ENCODE measurements around the gene FRY. TPM values are rescaled to one million over a fixed set of nuclear protein-coding genes. Genes with fewer than 3 reads are reported as not detected.

Gene FRY
- total RNA-seq, 1 donor, result 12.5 TPM

DNA sequence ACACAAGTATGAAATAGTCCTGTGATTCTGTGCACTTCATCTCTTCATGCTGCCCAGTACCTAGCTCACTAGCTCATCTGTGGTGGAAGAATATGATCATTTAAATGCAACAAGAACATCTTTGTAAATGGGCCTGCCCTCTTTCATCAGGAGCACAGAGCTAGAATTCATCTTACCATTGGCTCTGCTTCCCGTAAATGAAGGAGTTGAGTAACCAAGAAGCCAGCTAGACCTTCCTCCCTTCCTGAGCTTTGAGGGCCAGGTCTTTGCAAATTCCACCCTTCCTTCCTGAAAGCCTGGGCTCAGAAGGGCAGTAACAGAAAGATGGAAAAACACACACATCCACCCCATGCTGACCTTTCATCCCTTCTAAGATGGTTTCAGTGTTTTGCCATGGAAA lies 82.0 kb downstream of the FRY start:
- Histone ChIP-seq H3K27me3 (ENCODE audit: insufficient read depth, low read length) (no peaks in the 10 kb centered on the region), H3K4me1 (ENCODE audit: insufficient read depth, low read length) (peaks cover 43% of the 10 kb centered on the region), H3K9me3 (ENCODE audit: low read depth, low read length) (no peaks in the 10 kb centered on the region), H3K4me3 (ENCODE audit: low read length) (no peak overlapping the region)

DNA sequence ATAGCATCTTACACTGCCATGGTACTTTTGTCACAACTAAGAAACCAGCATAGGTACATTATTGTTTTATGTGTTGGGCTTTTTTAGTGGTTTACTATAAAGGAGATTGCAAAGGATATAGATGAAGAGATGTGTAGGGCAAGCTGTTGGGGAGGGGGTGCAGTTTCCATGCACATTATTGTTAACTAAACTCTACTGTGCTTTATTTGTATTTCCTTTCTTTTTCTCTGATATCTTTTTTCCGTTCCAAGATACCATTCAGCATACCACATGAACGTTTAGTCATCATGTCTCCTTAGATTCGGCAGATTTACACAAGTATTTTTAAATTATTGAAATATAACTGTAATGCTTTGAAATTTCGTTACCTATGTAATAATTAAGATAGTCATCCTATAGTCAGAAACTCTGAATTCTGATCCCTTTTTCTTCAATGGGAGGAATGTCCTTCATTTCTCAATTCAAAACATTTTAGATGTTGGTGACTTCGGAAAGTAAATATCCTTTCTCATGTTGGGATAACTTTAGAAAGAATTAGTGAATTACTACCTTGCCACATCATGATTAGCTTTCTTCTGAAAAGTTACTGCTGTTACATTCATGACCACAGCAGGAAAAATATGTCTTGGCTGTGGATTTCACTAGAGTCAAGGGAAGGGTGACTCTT lies 82.8 kb downstream of the FRY start:
- no peaks in the 10 kb centered on the region for H3K9me3 ChIP-seq (ENCODE audit: low read depth, low read length)
- no peaks in the 10 kb centered on the region for H3K27me3 ChIP-seq (ENCODE audit: insufficient read depth, low read length)
- no peak overlapping the region for H3K4me3 ChIP-seq (ENCODE audit: low read length)
- H3K4me1 ChIP-seq (ENCODE audit: insufficient read depth, low read length), result peaks cover 43% of the 10 kb centered on the region

DNA sequence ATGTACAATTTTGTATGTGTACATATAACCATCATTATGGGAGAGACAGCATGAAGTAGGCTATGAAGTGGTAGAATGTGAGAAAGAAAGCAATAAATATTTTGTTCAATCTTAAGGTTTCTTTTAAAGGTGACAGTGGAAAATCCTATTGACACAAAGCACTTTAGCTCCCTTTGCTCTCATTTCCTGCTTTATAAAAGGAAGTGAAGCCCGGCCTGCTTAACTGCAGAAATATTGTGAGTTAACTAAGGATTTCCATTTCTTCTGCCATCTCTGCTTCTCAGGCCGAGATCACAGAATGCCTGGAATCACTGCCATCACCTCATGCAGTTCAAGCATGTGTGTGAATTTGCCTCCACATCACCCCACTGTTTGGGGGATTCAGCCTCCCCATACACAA lies 83.5 kb downstream of the FRY start:
- H3K4me3 ChIP-seq (ENCODE audit: low read length), result no peak overlapping the region
- no peaks in the 10 kb centered on the region for H3K27me3 ChIP-seq (ENCODE audit: insufficient read depth, low read length)
- no peaks in the 10 kb centered on the region for H3K9me3 ChIP-seq (ENCODE audit: low read depth, low read length)
- H3K4me1 ChIP-seq (ENCODE audit: insufficient read depth, low read length), result peaks cover 43% of the 10 kb centered on the region

DNA sequence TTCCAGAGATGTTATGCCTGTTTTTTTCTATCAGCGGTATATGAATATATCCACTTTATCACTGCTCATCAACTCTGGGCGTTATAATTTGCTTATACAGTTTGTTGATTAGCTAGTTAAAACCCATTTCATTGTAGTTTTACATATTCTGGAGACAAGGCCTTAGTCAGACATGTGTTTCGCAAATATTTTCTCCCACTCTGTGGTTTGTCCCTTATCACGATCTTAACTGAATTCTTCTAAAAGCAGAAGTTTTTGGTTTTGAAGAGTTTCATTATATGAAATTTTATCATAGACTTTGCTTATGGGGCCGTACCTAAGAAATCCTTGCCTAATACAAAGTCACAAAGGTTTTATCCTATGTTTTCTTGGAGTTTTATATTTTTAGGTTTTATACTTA lies 84.6 kb downstream of the FRY start:
- no peaks in the 10 kb centered on the region for H3K27me3 ChIP-seq (ENCODE audit: insufficient read depth, low read length)
- H3K9me3 ChIP-seq (ENCODE audit: low read depth, low read length), result no peaks in the 10 kb centered on the region
- peaks cover 39% of the 10 kb centered on the region for H3K4me1 ChIP-seq (ENCODE audit: insufficient read depth, low read length)
- H3K4me3 ChIP-seq (ENCODE audit: low read length), result no peak overlapping the region

DNA sequence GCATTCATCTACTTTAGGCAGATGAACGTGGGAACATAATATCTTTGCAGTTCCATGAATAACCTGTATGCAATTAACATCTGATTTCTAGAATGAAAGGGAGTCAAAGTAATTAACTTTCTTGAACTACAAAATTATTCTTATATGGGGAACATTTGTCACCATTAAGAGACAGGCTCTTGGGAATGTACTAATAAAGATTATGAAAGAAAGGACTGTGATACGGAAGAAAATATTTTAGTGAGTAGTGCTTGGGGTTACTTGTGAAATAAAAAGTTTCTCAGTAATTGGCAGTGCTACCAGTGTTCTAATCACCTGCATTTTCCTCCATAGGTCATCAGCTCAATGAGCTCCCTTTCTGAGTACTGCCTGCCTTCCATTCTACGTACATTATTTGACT lies 85.4 kb downstream of the FRY start:
- Histone ChIP-seq H3K27me3 (ENCODE audit: insufficient read depth, low read length) (no peaks in the 10 kb centered on the region), H3K9me3 (ENCODE audit: low read depth, low read length) (no peaks in the 10 kb centered on the region), H3K4me1 (ENCODE audit: insufficient read depth, low read length) (peaks cover 34% of the 10 kb centered on the region), H3K4me3 (ENCODE audit: low read length) (no peak overlapping the region)

DNA sequence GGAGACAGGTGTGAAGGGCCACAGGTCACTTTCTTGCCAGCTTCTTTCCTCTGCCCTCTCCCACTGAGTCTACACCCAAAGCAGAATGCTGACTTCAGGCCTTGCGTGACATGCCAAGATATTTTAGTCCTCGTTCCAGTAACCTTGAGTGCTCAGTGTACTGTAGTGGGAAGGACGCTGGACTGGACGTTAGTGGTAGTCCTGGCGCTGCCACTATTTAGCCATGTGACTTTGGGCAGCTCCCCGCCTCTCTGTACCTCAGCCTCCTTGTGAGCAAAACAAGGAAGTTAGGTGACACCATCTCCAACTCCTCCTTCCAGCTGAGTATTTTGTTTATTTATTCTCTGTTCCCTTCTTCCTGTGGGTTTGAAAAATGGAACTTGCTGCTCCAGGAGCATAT lies 86.1 kb downstream of the FRY start:
- H3K27me3 ChIP-seq (ENCODE audit: insufficient read depth, low read length), result no peaks in the 10 kb centered on the region
- H3K4me1 ChIP-seq (ENCODE audit: insufficient read depth, low read length), result peaks cover 34% of the 10 kb centered on the region
- H3K9me3 ChIP-seq (ENCODE audit: low read depth, low read length), result no peaks in the 10 kb centered on the region
- H3K4me3 ChIP-seq (ENCODE audit: low read length), result no peak overlapping the region

DNA sequence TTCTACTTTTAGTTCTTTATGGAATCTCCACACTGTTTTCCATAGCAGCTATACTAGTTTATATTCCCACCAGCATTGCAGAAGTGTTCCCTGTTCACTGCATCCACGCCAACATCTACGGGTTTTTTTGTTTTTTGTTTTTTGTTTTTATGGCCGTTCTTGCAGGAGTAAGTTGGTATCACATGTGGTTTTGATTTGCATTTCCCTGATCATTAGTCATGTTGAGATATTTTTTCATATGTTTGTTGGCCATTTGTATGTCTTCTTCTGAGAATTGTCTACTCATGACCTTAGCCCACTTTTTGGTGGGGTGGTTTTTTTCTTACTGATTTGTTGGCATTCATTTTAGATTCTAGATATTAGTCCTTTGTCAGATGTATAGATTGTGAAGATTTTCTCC lies 89.7 kb downstream of the FRY start:
- H3K4me1 ChIP-seq (ENCODE audit: insufficient read depth, low read length), result peaks cover 22% of the 10 kb centered on the region
- H3K9me3 ChIP-seq (ENCODE audit: low read depth, low read length), result no peaks in the 10 kb centered on the region
- H3K4me3 ChIP-seq (ENCODE audit: low read length), result no peak overlapping the region
- H3K27me3 ChIP-seq (ENCODE audit: insufficient read depth, low read length), result no peaks in the 10 kb centered on the region

DNA sequence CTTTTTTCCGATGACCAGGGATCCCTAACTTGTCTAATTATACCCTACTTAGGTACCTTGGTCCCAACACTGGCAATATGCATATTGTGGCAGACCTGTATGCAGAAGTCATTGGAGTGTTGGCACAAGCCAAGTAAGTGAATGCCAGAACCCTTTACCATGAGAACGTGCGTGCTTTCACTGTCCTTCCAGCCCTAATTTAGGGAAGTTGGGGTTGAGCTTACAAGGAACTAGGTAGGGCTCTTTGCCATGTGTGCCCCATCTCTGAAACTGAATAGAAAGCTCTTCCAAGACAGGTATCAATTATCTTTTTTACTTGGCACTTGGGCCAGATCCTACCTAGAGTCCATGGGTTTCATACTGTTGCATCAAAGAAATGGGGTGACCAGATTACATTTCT lies 93.2 kb downstream of the FRY start:
- Histone ChIP-seq H3K4me3 (ENCODE audit: low read length) (no peak overlapping the region), H3K9me3 (ENCODE audit: low read depth, low read length) (no peaks in the 10 kb centered on the region), H3K27me3 (ENCODE audit: insufficient read depth, low read length) (no peaks in the 10 kb centered on the region), H3K4me1 (ENCODE audit: insufficient read depth, low read length) (peaks cover 11% of the 10 kb centered on the region)

DNA sequence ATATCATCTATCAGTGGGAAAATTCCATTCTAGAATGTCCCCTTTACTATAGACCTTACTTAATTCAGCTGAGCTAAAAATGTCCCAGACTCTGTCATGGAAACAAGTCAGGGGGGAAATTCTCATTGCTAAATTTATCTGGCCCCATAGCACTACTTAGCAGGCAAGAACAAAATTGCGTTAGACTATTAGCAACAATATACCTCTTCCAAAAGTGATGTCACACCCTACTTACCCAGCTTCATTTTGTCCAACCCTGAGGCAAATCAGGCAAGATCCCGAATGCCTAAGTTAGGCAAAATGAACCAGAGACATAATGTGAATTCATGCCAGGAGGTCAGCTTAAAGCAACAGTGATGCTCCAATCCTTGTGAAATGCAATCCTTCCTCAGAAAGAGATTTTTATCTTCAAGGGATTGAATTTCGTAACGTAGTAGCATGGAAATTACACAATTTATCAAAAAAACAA lies 93.7 kb downstream of the FRY start:
- H3K27me3 ChIP-seq (ENCODE audit: insufficient read depth, low read length), result no peaks in the 10 kb centered on the region
- no peak overlapping the region for H3K4me3 ChIP-seq (ENCODE audit: low read length)
- H3K9me3 ChIP-seq (ENCODE audit: low read depth, low read length), result no peaks in the 10 kb centered on the region
- peaks cover 11% of the 10 kb centered on the region for H3K4me1 ChIP-seq (ENCODE audit: insufficient read depth, low read length)

DNA sequence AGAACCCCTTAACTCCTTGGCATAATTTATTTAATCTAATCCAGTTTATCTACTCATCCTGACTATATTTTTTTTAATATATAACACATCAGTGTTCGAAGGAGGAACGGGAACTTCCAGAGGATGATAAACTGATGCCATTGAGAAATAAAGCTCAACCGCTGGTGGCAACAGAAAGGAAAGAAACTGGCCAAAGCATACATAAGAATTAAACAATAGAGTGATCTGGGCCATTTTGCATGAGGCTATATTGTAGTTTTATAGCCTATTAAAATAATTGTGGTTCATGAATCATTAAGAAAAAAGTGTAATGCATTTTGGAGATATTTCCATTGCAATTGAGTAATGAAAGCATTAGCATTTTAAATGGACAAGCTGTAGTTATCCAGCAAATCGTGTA lies 94.2 kb downstream of the FRY start:
- no peak overlapping the region for H3K4me3 ChIP-seq (ENCODE audit: low read length)

DNA sequence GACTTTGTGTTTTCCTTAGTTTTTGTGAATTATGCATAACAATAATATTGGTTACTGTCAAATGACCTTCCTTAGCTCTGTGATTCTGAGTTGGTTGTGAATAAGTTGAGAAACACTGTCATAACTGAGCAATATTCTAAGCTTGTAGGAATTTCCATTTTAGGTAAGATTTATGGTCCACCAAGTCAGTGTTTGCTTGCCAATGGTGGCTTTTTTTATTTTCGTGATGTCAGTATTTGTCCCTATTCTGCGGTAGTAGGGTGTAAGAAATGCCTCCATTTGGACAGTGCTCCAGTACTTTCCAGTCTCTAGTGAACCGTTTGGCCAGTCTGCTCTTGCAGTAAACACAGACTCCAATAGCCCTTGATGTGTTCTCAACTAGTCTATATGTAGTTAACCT lies 94.7 kb downstream of the FRY start:
- Histone ChIP-seq H3K4me1 (ENCODE audit: insufficient read depth, low read length) (peaks cover 11% of the 10 kb centered on the region), H3K27me3 (ENCODE audit: insufficient read depth, low read length) (no peaks in the 10 kb centered on the region), H3K9me3 (ENCODE audit: low read depth, low read length) (no peaks in the 10 kb centered on the region), H3K4me3 (ENCODE audit: low read length) (no peak overlapping the region)

More for the DNA sequence above, 94.2 kb downstream of the FRY start:
- Histone ChIP-seq H3K4me1 (ENCODE audit: insufficient read depth, low read length) (peaks cover 11% of the 10 kb centered on the region), H3K27me3 (ENCODE audit: insufficient read depth, low read length) (no peaks in the 10 kb centered on the region), H3K9me3 (ENCODE audit: low read depth, low read length) (no peaks in the 10 kb centered on the region)

DNA sequence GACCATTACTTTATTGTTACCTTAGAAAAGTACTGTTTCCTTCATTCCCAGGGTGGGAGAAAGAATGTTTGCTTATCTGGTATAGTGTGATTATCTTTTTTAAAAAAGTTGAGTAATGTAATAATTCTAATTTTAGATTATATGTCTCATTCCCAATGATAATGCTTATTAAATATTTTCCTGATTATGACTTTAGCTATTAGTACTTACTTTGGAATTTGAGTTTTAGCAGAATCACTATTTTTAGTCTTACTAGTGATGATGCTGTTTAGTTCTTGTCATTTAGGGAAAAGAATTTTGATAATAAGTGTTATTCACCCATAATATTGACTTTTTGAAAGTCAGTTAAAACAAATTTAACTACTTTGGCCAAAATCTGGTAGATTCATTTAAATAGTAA lies 95.2 kb downstream of the FRY start:
- peaks cover 11% of the 10 kb centered on the region for H3K4me1 ChIP-seq (ENCODE audit: insufficient read depth, low read length)
- no peaks in the 10 kb centered on the region for H3K27me3 ChIP-seq (ENCODE audit: insufficient read depth, low read length)
- no peaks in the 10 kb centered on the region for H3K9me3 ChIP-seq (ENCODE audit: low read depth, low read length)
- H3K4me3 ChIP-seq (ENCODE audit: low read length), result no peak overlapping the region

DNA sequence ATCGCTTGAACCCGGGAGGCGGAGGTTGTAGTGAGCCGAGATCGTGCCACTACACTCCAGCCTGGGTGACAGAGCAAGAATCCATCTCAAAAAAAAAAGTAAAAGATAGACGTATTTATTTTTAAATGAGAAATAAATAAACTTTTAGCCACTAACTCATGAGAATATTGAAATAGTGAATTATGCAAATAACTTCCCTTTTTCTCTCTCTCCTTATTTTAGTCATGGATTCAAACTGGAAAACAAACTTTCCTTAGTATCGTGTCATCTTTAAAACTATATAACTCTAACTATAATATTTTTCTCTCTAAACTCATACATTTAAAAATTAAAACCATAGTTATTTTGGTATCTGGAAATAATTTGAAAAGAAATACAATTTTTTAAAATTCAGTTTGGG lies 96.1 kb downstream of the FRY start:
- no peak overlapping the region for H3K4me3 ChIP-seq (ENCODE audit: low read length)
- H3K9me3 ChIP-seq (ENCODE audit: low read depth, low read length), result no peaks in the 10 kb centered on the region
- H3K4me1 ChIP-seq (ENCODE audit: insufficient read depth, low read length), result peaks cover 11% of the 10 kb centered on the region
- H3K27me3 ChIP-seq (ENCODE audit: insufficient read depth, low read length), result no peaks in the 10 kb centered on the region

DNA sequence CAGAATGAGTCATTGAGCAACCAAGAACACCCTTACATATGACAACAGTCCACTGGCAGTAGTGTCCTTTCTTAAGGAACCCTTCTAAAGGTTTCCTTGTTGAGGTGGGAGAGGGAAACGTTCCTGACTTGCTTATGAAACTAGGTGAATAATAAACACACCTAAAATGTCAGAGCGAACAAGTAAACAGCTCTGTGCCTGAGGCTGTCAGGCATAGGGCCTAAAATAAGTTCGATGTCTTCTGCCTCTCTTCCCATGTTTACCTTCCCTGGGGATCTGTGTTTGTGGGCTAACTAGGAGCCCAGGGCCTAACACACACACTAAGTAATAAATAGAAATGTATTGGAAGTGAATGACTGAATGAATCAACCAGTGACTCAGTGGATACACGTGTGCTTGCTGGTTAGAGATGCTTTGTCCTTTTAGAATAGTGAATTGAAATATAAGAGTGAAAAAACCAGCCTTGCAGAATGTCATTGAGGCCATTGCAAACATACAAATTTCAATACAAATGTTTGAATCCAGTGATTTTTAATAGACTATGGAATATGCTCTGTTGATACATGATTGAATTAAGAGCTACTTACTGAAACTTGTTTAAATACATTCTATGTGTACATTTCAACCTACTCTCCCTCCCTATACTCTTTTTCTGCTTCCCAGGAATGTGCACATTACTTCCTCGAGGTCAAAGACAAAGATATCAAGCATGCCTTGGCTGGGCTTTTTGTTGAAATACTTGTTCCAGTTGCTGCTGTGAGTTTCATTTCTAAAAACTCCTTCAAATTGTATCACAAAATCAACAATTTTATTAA lies 102.9 kb downstream of the FRY start:
- Histone ChIP-seq H3K9me3 (ENCODE audit: low read depth, low read length) (no peaks in the 10 kb centered on the region), H3K27me3 (ENCODE audit: insufficient read depth, low read length) (no peaks in the 10 kb centered on the region), H3K4me3 (ENCODE audit: low read length) (no peak overlapping the region), H3K4me1 (ENCODE audit: insufficient read depth, low read length) (no peaks in the 10 kb centered on the region)

DNA sequence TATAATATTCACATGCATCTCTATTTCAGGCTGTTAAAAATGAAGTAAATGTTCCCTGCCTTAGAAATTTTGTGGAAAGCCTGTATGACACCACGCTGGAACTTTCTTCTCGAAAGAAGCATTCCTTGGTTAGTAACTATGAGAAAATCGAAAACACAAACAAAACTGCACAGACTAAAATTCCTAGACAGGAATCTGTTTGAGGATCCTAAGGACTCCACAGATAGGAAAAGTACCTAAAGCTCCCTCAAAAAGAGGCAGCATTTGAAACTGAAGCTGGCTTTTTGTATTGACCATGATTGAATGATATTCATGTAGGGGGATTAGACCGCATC lies 103.4 kb downstream of the FRY start:
- H3K4me3 ChIP-seq (ENCODE audit: low read length), result no peak overlapping the region
- no peaks in the 10 kb centered on the region for H3K9me3 ChIP-seq (ENCODE audit: low read depth, low read length)
- no peaks in the 10 kb centered on the region for H3K4me1 ChIP-seq (ENCODE audit: insufficient read depth, low read length)
- H3K27me3 ChIP-seq (ENCODE audit: insufficient read depth, low read length), result no peaks in the 10 kb centered on the region

DNA sequence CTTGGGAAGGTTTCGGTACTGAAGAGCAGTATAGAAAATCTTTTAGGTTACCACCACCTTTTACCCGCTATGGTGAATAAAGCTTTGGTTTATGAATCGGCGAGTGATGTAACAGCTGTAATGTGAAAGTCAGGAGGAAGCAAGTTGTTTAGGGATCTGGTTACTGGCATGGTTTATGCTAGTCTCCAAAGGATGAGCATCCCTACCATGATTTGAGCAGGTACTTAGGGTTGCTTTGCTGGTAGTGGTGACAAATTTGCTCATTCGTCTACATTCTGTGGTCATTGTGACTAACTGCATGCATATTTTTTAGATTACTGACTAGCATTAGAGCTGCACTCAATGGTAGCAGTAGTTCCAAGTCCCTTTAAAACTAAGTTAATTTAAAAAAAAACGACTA lies 104.1 kb downstream of the FRY start:
- no peaks in the 10 kb centered on the region for H3K4me1 ChIP-seq (ENCODE audit: insufficient read depth, low read length)
- H3K9me3 ChIP-seq (ENCODE audit: low read depth, low read length), result no peaks in the 10 kb centered on the region
- no peak overlapping the region for H3K4me3 ChIP-seq (ENCODE audit: low read length)
- H3K27me3 ChIP-seq (ENCODE audit: insufficient read depth, low read length), result no peaks in the 10 kb centered on the region
